ENCODE results near the gene PPFIBP1. TPM values are rescaled to one million over a fixed set of nuclear protein-coding genes. Genes with fewer than 3 reads are reported as not detected.

The PPFIBP1 gene
- total and polyA plus RNA-seq, 2 experiments from 2014 or later = 23.9 to 38.6 TPM

DNA sequence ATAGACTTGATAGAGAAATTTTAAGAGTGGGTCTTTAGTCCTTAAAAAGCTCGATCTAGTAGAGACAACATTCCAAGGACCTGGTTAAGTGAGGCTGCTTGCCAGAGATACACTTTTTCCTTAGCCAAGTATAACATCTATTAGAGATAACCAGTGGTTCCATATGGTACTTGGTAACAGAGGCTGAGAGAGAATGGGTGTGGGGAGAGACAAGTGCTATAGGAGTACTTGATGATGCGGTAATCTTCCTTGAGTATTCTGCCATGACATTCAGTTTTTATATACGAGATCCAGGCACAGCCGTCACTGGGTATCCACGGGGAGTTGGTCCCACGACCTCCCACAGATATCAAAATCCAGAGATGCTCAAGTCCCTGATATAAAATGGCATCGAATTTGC, 94.8 kb downstream of the PPFIBP1 start:
- no peaks in the 10 kb centered on the region for H3K27me3 ChIP-seq
- H3K4me2 ChIP-seq = no peak overlapping the region
- peaks cover 20% of the 10 kb centered on the region for H3K79me2 ChIP-seq
- no peak for TF ChIP-seq EZH2 (IDR thresholded peaks at IDR 0.05; ENCODE audit: borderline replicate concordance)
- no peaks in the 10 kb centered on the region for H3K36me3 ChIP-seq (replicated peaks; ENCODE audit: insufficient read depth, low read depth)
- no peaks in the 10 kb centered on the region for H4K20me1 ChIP-seq (ENCODE audit: insufficient read depth, poor library complexity, severe bottlenecking)
- no peak overlapping the region for H2AFZ ChIP-seq
- no peaks in the 10 kb centered on the region for H3K9me2 ChIP-seq (replicated peaks; ENCODE audit: insufficient read depth)
- 83% methylated on average over 7 of the region's 7 CpGs for whole genome bisulfite sequencing (ENCODE audit: low lambda C conversion rate, missing lambda C conversion rate)
- DNase-seq (ENCODE audit: low spot score) = no peak
- H3K4me1 ChIP-seq (ENCODE audit: insufficient read depth) = peaks cover 25% of the 10 kb centered on the region
- no peaks in the 10 kb centered on the region for H3K9me3 ChIP-seq (ENCODE audit: low read depth)
- H3K4me3 ChIP-seq = no peak overlapping the region
- H3K27ac ChIP-seq = peak overlapping the region; percentile 68

GRCh38 chr12:27619308-27619707, 95.3 kb downstream of the PPFIBP1 start:
- no peak overlapping the region for H3K4me3 ChIP-seq
- H3K27ac ChIP-seq = peak overlapping the region; percentile 68
- H3K4me1 ChIP-seq (ENCODE audit: insufficient read depth) = peaks cover 23% of the 10 kb centered on the region
- H3K9me2 ChIP-seq (replicated peaks; ENCODE audit: insufficient read depth) = no peaks in the 10 kb centered on the region
- no peak overlapping the region for H3K4me2 ChIP-seq
- H3K79me2 ChIP-seq = peaks cover 17% of the 10 kb centered on the region
- no peaks in the 10 kb centered on the region for H3K9me3 ChIP-seq (ENCODE audit: low read depth)
- no peaks in the 10 kb centered on the region for H3K36me3 ChIP-seq (replicated peaks; ENCODE audit: insufficient read depth, low read depth)
- no peak overlapping the region for H2AFZ ChIP-seq
- no peaks in the 10 kb centered on the region for H3K27me3 ChIP-seq
- no peaks in the 10 kb centered on the region for H4K20me1 ChIP-seq (ENCODE audit: insufficient read depth, poor library complexity, severe bottlenecking)
- TF ChIP-seq EZH2 (IDR thresholded peaks at IDR 0.05; ENCODE audit: borderline replicate concordance) (no peak), EZH2phosphoT487 (IDR thresholded peaks at IDR 0.05; ENCODE audit: low read depth, severe bottlenecking, unreplicated experiment) (no peak)
- TF ChIP-seq, protein P1, sequence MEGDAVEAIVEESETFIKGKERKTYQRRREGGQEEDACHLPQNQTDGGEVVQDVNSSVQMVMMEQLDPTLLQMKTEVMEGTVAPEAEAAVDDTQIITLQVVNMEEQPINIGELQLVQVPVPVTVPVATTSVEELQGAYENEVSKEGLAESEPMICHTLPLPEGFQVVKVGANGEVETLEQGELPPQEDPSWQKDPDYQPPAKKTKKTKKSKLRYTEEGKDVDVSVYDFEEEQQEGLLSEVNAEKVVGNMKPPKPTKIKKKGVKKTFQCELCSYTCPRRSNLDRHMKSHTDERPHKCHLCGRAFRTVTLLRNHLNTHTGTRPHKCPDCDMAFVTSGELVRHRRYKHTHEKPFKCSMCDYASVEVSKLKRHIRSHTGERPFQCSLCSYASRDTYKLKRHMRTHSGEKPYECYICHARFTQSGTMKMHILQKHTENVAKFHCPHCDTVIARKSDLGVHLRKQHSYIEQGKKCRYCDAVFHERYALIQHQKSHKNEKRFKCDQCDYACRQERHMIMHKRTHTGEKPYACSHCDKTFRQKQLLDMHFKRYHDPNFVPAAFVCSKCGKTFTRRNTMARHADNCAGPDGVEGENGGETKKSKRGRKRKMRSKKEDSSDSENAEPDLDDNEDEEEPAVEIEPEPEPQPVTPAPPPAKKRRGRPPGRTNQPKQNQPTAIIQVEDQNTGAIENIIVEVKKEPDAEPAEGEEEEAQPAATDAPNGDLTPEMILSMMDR (IDR thresholded peaks at IDR 0.05; ENCODE audit: poor library complexity) = no peak
- peak; percentile 38 for DNase-seq (ENCODE audit: low spot score)

GRCh38 chr12:27620121-27620520, 96.1 kb downstream of the PPFIBP1 start:
- WGBS (ENCODE audit: low lambda C conversion rate, missing lambda C conversion rate) = 95% methylated on average over 2 of the region's 2 CpGs
- H3K36me3 ChIP-seq (replicated peaks; ENCODE audit: insufficient read depth, low read depth) = no peaks in the 10 kb centered on the region
- H3K9me2 ChIP-seq (replicated peaks; ENCODE audit: insufficient read depth) = no peaks in the 10 kb centered on the region
- peaks cover 15% of the 10 kb centered on the region for H3K4me1 ChIP-seq (ENCODE audit: insufficient read depth)
- no peak overlapping the region for H3K4me2 ChIP-seq
- peaks cover 15% of the 10 kb centered on the region for H3K79me2 ChIP-seq
- H3K27ac ChIP-seq = no peak overlapping the region
- no peak overlapping the region for H3K4me3 ChIP-seq
- no peaks in the 10 kb centered on the region for H4K20me1 ChIP-seq (ENCODE audit: insufficient read depth, poor library complexity, severe bottlenecking)
- no peaks in the 10 kb centered on the region for H3K9me3 ChIP-seq (ENCODE audit: low read depth)
- no peaks in the 10 kb centered on the region for H3K27me3 ChIP-seq
- H2AFZ ChIP-seq = no peak overlapping the region
- no peak for TF ChIP-seq EZH2 (IDR thresholded peaks at IDR 0.05; ENCODE audit: borderline replicate concordance)
- TF ChIP-seq, protein P1 (IDR thresholded peaks at IDR 0.05; ENCODE audit: poor library complexity) = no peak
- no peak for TF ChIP-seq EZH2phosphoT487 (IDR thresholded peaks at IDR 0.05; ENCODE audit: low read depth, severe bottlenecking, unreplicated experiment)
- DNase-seq (ENCODE audit: low spot score) = no peak

DNA sequence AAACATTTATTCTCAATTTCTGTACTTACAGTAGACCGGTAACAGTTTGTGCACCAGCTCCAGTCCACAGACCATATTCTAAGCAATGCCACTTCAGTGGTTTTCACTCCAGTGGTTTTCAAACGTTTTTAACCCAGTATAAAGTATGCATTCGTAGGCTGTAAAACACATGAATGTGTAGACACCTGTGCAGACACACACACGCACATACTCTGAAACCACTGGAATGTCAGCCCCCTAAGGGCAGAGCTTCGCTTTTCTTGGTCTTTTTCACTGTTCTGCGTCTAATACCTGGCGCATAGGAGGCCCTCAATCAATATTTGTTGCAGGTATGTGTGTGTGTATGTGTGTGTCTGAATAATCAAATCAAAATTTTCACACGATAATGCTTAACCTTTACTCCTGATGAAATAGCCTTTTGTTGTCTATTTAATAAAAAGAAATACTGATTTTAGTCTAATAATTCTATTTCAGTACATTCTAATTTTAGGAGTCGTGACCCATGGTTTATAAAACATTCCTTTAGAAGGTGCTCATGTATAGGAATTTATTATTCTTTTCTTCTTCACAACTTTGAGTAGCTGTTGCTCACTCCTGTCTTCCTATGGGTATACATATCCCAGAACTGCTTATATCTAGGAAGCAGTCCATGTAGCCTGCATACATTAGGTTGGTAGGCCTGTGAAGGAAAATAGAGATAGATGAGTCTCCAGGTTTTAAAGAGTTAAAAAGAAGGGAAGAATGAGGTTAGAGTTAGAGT, 98.6 kb downstream of the PPFIBP1 start:
- DNase-seq (ENCODE audit: low spot score) = no peak
- Histone ChIP-seq H3K4me2 (no peak overlapping the region), H3K36me3 (replicated peaks; ENCODE audit: insufficient read depth, low read depth) (no peaks in the 10 kb centered on the region), H3K4me1 (ENCODE audit: insufficient read depth) (no peaks in the 10 kb centered on the region), H3K27ac (no peak overlapping the region), H3K27me3 (no peaks in the 10 kb centered on the region), H3K9me2 (replicated peaks; ENCODE audit: insufficient read depth) (no peaks in the 10 kb centered on the region), H3K9me3 (ENCODE audit: low read depth) (no peaks in the 10 kb centered on the region), H4K20me1 (ENCODE audit: insufficient read depth, poor library complexity, severe bottlenecking) (no peaks in the 10 kb centered on the region), H3K4me3 (no peak overlapping the region), H3K79me2 (peaks cover 16% of the 10 kb centered on the region), H2AFZ (no peak overlapping the region)
- TF ChIP-seq, protein P1 (IDR thresholded peaks at IDR 0.05; ENCODE audit: poor library complexity) = no peak
- TF ChIP-seq EZH2 (IDR thresholded peaks at IDR 0.05; ENCODE audit: borderline replicate concordance) = no peak
- TF ChIP-seq EZH2phosphoT487 (IDR thresholded peaks at IDR 0.05; ENCODE audit: low read depth, severe bottlenecking, unreplicated experiment) = no peak
- 89% methylated on average over 9 of the region's 9 CpGs for WGBS (ENCODE audit: low lambda C conversion rate, missing lambda C conversion rate)

All from hepatocyte (in vitro differentiated cells).